HepG2 (cell line): ENCODE results near the gene PNPLA1. TPM values are rescaled to one million over a fixed set of nuclear protein-coding genes. Genes with fewer than 3 reads are reported as not detected.

ENCODE experiments used
- ARID3A ChIP-seq: IDR thresholded peaks from 2 replicates; pipeline ENCODE4 v1.6.1; 2012; ENCODE audit warnings: low read depth, low read length, improper control_type of control experiment
- BHLHE40 ChIP-seq: IDR thresholded peaks from 2 replicates; pipeline ENCODE4 v1.6.1; 2011; ENCODE audit warnings: low read length, improper control_type of control experiment
- HNF1A ChIP-seq, 2 experiments: sonication (generic) in 1 of 2; formaldehyde crosslinking in 1 of 2; IDR thresholded peaks; 2 replicates each; pipeline versions ENCODE4 v1.4.0 to v1.6.1; 2016 to 2020; ENCODE audit warnings: borderline replicate concordance in 1 of 2, low read depth in 1 of 2, mild to moderate bottlenecking in 1 of 2, missing genetic modification reagents in 1 of 2
- KLF13 ChIP-seq: sonication (generic); formaldehyde crosslinking; IDR thresholded peaks from 2 replicates; pipeline ENCODE4 v1.4.0; 2020; ENCODE audit warnings: mild to moderate bottlenecking, missing genetic modification reagents
- SOX5 ChIP-seq: IDR thresholded peaks from 2 replicates; pipeline ENCODE4 v1.6.1; 2016; ENCODE audit warnings: borderline replicate concordance
- SP1 ChIP-seq, 2 experiments: fragments of 450-650 bp in 1 of 2; sonication (generic) in 1 of 2; formaldehyde crosslinking in 1 of 2; IDR thresholded peaks; 2 replicates each; pipeline versions ENCODE4 v1.4.0 to v1.6.1; 2016 to 2020; ENCODE audit warnings: missing genetic modification reagents in 1 of 2
- ZBTB21 ChIP-seq: sonication (generic); formaldehyde crosslinking; IDR thresholded peaks from 2 replicates; pipeline ENCODE4 v1.4.0; 2020; ENCODE audit warnings: missing genetic modification reagents
- ZNF546 ChIP-seq: sonication (generic); formaldehyde crosslinking; conservative IDR thresholded peaks from 2 replicates; pipeline ENCODE4 v1.8.1; 2023; ENCODE audit warnings: mild to moderate bottlenecking, missing genetic modification reagents
- ZSCAN20 ChIP-seq: sonication (generic); formaldehyde crosslinking; IDR thresholded peaks from 2 replicates; pipeline ENCODE4 v1.4.0; 2020; ENCODE audit warnings: missing genetic modification reagents, mild to moderate bottlenecking, borderline replicate concordance
- ZUFSP ChIP-seq: sonication (generic); formaldehyde crosslinking; IDR thresholded peaks from 2 replicates; pipeline ENCODE4 v1.9.0; 2021; ENCODE audit warnings: missing genetic modification reagents, mild to moderate bottlenecking, borderline replicate concordance
- polyA plus RNA-seq, 8 experiments: library from polyadenylated mRNA; depleted of rRNA in 3 of 8; stranded (reverse) in 7 of 8; unstranded in 1 of 8; fragments of >200 nt; fragmentation: Illumina TruSeq in 4 of 8; extraction: Trizol in 4 of 8; gene quantifications; 2 replicates each; pipeline versions ENCODE4 v1.2.1 to v1.2.3, GENCODE V29; 2011 to 2016; ENCODE audit warnings: low read depth in 4 of 8, missing spikeins in 1 of 8, mixed read lengths in 1 of 8; ENCODE audit not compliant: insufficient read depth in 1 of 8
- total RNA-seq, 5 experiments: library from RNA; depleted of rRNA; stranded (reverse); fragments of >200 nt; fragmentation: Illumina TruSeq; extraction: Trizol; gene quantifications; 2 replicates each; pipeline ENCODE4 v1.2.3, GENCODE V29; 2016; ENCODE audit warnings: low read depth in 1 of 5
- TF ChIP-seq, protein P1 (sequence below): sonication (generic); formaldehyde crosslinking; IDR thresholded peaks from 2 replicates; pipeline ENCODE4 v1.5.0; 2020; ENCODE audit warnings: missing genetic modification reagents
- TF ChIP-seq, protein P2 (sequence below): sonication (generic); formaldehyde crosslinking; IDR thresholded peaks from 2 replicates; pipeline ENCODE4 v1.8.1; 2022; ENCODE audit warnings: mild to moderate bottlenecking, missing genetic modification reagents
- TF ChIP-seq, protein P3 (sequence below): sonication (generic); formaldehyde crosslinking; IDR thresholded peaks from 2 replicates; pipeline ENCODE4 v1.4.0; 2020; ENCODE audit warnings: missing genetic modification reagents

The PNPLA1 gene
- total and polyA plus RNA-seq, 2 of the 13 experiments (the other 11 are each of a cell fraction or from before 2014, with no cell fraction given) = not detected

- TF ChIP-seq HNF1A (IDR thresholded peaks at IDR 0.05; ENCODE audit: low read depth) (no peak), HNF1A (CRISPR knock-in tag; IDR thresholded peaks at IDR 0.05; ENCODE audit: borderline replicate concordance) (no peak), SP1 (IDR thresholded peaks at IDR 0.05) (no peak), SP1 (CRISPR knock-in tag; IDR thresholded peaks at IDR 0.05) (peak; percentile 39; the same call in 1 of the 2 replicates), ZBTB21 (CRISPR knock-in tag) (0 out of 2 replicates have a peak, but pooled peaks have one; percentile 24), ZNF546 (CRISPR knock-in tag) (no peak), ZSCAN20 (CRISPR knock-in tag) (no peak), ZUFSP (CRISPR knock-in tag) (no peak), BHLHE40 (peak; percentile 33; the same call in 1 of the 2 replicates), ARID3A (peak; percentile 39; the same call in 1 of the 2 replicates), KLF13 (CRISPR knock-in tag) (no peak), SOX5 (CRISPR knock-in tag) (peak; percentile 55; the same call in 1 of the 2 replicates)
- TF ChIP-seq, protein P1, sequence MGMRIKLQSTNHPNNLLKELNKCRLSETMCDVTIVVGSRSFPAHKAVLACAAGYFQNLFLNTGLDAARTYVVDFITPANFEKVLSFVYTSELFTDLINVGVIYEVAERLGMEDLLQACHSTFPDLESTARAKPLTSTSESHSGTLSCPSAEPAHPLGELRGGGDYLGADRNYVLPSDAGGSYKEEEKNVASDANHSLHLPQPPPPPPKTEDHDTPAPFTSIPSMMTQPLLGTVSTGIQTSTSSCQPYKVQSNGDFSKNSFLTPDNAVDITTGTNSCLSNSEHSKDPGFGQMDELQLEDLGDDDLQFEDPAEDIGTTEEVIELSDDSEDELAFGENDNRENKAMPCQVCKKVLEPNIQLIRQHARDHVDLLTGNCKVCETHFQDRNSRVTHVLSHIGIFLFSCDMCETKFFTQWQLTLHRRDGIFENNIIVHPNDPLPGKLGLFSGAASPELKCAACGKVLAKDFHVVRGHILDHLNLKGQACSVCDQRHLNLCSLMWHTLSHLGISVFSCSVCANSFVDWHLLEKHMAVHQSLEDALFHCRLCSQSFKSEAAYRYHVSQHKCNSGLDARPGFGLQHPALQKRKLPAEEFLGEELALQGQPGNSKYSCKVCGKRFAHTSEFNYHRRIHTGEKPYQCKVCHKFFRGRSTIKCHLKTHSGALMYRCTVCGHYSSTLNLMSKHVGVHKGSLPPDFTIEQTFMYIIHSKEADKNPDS = no peak
- TF ChIP-seq, protein P2, sequence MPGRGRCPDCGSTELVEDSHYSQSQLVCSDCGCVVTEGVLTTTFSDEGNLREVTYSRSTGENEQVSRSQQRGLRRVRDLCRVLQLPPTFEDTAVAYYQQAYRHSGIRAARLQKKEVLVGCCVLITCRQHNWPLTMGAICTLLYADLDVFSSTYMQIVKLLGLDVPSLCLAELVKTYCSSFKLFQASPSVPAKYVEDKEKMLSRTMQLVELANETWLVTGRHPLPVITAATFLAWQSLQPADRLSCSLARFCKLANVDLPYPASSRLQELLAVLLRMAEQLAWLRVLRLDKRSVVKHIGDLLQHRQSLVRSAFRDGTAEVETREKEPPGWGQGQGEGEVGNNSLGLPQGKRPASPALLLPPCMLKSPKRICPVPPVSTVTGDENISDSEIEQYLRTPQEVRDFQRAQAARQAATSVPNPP (CRISPR knock-in tag) = no peak
- TF ChIP-seq, protein P3, sequence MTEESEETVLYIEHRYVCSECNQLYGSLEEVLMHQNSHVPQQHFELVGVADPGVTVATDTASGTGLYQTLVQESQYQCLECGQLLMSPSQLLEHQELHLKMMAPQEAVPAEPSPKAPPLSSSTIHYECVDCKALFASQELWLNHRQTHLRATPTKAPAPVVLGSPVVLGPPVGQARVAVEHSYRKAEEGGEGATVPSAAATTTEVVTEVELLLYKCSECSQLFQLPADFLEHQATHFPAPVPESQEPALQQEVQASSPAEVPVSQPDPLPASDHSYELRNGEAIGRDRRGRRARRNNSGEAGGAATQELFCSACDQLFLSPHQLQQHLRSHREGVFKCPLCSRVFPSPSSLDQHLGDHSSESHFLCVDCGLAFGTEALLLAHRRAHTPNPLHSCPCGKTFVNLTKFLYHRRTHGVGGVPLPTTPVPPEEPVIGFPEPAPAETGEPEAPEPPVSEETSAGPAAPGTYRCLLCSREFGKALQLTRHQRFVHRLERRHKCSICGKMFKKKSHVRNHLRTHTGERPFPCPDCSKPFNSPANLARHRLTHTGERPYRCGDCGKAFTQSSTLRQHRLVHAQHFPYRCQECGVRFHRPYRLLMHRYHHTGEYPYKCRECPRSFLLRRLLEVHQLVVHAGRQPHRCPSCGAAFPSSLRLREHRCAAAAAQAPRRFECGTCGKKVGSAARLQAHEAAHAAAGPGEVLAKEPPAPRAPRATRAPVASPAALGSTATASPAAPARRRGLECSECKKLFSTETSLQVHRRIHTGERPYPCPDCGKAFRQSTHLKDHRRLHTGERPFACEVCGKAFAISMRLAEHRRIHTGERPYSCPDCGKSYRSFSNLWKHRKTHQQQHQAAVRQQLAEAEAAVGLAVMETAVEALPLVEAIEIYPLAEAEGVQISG (CRISPR knock-in tag) = peak; percentile 61
These were observed 32.5 kb downstream of the PNPLA1 start (continued) for GRCh38 chr6:36302227-36302976.
